22Rv1 (cell line): ENCODE data around the gene MYCL.

Source experiments
- CTCF ChIP-seq: fragments of 450-650 bp; IDR thresholded peaks from 2 replicates; pipeline ENCODE4 v1.5.1; 2017; ENCODE audit warnings: mild to moderate bottlenecking
- ZFX ChIP-seq: fragments of 450-650 bp; IDR thresholded peaks from 2 replicates; pipeline ENCODE4 v1.6.1; 2017; ENCODE audit warnings: antibody characterized with exemption, borderline replicate concordance

DNA sequence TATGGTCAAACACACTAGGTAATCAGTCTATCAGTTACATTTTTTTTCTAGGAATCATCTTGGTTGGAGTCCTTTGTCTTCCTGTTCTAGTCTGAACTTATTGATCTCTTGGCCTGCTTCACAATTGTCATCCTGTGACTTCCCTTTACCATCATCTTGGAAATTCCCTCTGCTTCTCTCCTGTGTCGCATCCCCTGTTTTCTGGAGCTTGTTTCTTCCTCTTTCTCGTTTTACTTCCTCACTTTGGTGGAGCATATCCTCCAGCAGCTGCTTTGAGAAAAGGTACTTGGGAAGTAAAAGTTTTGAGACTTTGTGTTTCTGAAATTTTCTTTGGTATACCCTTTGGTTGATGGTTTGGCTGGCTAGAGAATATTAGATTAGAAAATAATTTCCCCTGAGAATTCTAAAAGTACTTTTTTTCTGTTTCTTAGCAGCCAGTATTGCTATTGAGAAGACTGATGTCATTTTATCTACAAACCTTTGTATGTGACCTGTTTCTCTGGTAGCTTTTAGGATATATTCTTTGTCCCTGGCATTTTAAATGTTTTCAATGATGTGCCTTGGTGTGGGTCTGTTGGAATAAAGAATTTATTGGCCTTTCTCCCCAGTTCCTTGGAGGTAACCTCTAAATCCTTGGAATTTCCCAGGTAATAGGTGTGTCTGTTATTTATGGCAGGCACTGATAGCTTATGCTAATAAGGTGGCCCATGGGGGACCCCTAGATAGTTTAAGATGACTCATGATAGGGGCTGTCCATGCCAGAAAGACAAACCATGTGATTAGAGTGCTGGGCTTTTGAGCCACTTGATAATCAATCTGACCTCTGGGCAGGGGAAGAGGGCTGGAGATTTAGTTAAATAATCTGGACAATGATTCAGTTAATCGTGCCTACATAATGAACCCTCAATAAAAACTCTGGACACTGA lies 6.1 kb upstream of the MYCL start:
- TF ChIP-seq CTCF (no peak), ZFX (no peak)
